Natural killer cell (primary cell): ENCODE measurements around the gene FANCM. TPM values are rescaled to one million over a fixed set of nuclear protein-coding genes. Genes with fewer than 3 reads are reported as not detected.
A peak's percentile ranks its signal among the peaks of the same experiment; 100 is the strongest.

Experiments used
- ATAC-seq, 3 donors: fragments of 150-1000 bp in 2 of 3; fragments of 200-7000 bp in 1 of 3; cut with Tn5 transposase; 1 replicate in 1 of 3; 2 replicates in 2 of 3; pipeline ENCODE4 v1.10.0; 2021; ENCODE audit warnings: mild to moderate bottlenecking in 2 of 3, moderate library complexity in 2 of 3
- DNase-seq, 2 donors: peaks; one replicate each; pipeline versions ENCODE4 v3.0.0 to v3.0.0-alpha.2; 2013 to 2021; ENCODE audit warnings: mixed read lengths in 1 of 2
- H3K27ac ChIP-seq: one replicate; pipeline ENCODE4 v1.5.1; 2013; ENCODE audit warnings: mild to moderate bottlenecking, low read length
- H3K27me3 ChIP-seq: one replicate; pipeline ENCODE4 v1.6.1; 2013; ENCODE audit warnings: low read length; ENCODE audit not compliant: control insufficient read depth, insufficient read depth
- H3K36me3 ChIP-seq: one replicate; pipeline ENCODE4 v1.6.1; 2013; ENCODE audit warnings: low read length; ENCODE audit not compliant: control insufficient read depth, insufficient read depth
- H3K4me1 ChIP-seq: one replicate; pipeline ENCODE4 v1.6.1; 2013; ENCODE audit warnings: low read length; ENCODE audit not compliant: control insufficient read depth, insufficient read depth
- H3K4me3 ChIP-seq: one replicate; pipeline ENCODE4 v1.5.1; 2013; ENCODE audit warnings: low read length
- H3K9me3 ChIP-seq: one replicate; pipeline ENCODE4 v1.6.1; 2013; ENCODE audit warnings: low read length; ENCODE audit not compliant: control insufficient read depth, insufficient read depth
- H3K27ac Mint-ChIP-seq, 2 donors: one replicate each; pipeline ENCODE4 v1.8.0; 2022; ENCODE audit warnings: mild to moderate bottlenecking in 2 of 2, mixed read lengths in 2 of 2, moderate library complexity in 1 of 2
- H3K27me3 Mint-ChIP-seq, 2 donors: one replicate each; pipeline ENCODE4 v1.8.0; 2022; ENCODE audit warnings: low read depth in 2 of 2, mixed read lengths in 2 of 2
- H3K36me3 Mint-ChIP-seq: one replicate; pipeline ENCODE4 v1.8.0; 2022; ENCODE audit warnings: mixed read lengths
- H3K4me1 Mint-ChIP-seq, 2 donors: one replicate each; pipeline ENCODE4 v1.8.0; 2022; ENCODE audit warnings: mixed read lengths in 2 of 2
- H3K4me3 Mint-ChIP-seq: one replicate; pipeline ENCODE4 v1.8.0; 2022; ENCODE audit warnings: mild to moderate bottlenecking, moderate library complexity, mixed read lengths
- H3K9me3 Mint-ChIP-seq, 2 donors: one replicate each; pipeline ENCODE4 v1.8.0; 2022; ENCODE audit warnings: mixed read lengths in 2 of 2
- WGBS: methylation state at CpG from one replicate; pipeline ENCODE4 v1.1.7; 2013; ENCODE audit warnings: missing lambda C conversion rate; ENCODE audit not compliant: insufficient coverage; 5-methylcytosine and 5-hydroxymethylcytosine counted together
- intact Hi-C: fragments of 100-400 bp; cut with micrococcal nuclease; formaldehyde crosslinking; loops from one replicate; pipeline ENCODE4 v1.14.2; 2022
- total RNA-seq, 4 donors: library from RNA; stranded (reverse); fragments of 120-200 nt in 1 of 4; gene quantifications; one replicate each; pipeline versions ENCODE4 v1.2.3 to v1.2.4, GENCODE V29; 2013 to 2022
- TF ChIP-seq, protein P1 (sequence below): fragments of 200-600 bp; IDR thresholded peaks from one replicate; pipeline ENCODE4 v1.8.0; 2022; ENCODE audit warnings: antibody characterized with exemption

FANCM gene
- total RNA-seq, 3 donors from 2014 or later (not counting 1 experiment from before 2014, with no cell fraction given): 8.3 to 16.9 (median 13.2) TPM

DNA sequence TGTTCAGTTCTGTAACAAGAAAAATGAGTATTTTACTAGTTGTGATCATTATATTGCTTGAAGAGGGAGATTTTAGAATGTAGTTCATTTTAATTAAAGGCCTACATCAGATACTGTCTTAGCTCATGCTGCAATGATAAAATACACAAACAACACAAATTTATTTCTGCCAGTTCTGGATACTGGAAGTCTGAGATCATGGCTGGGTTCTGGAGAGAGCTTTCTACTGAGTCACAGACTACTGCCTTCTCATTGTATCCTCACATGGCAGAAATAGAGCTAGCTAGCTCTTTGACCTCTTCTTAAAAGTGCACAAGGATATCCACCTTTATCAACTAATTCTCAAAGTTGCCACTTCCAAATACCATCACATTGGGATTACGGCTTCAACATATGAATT, 63.5 kb downstream of the FANCM start:
- DNase-seq (no peak), ATAC-seq (no peak)
- H3K27me3 Mint-ChIP-seq: no peaks in the 10 kb centered on the region
- Histone ChIP-seq H3K27ac (no peak overlapping the region), H3K27me3 (no peaks in the 10 kb centered on the region), H3K4me3 (no peak overlapping the region), H3K9me3 (no peaks in the 10 kb centered on the region), H3K36me3 (peaks cover 10% of the 10 kb centered on the region), H3K4me1 (no peaks in the 10 kb centered on the region)
- no peaks in the 10 kb centered on the region for H3K36me3 Mint-ChIP-seq
- H3K9me3 Mint-ChIP-seq: no peaks in the 10 kb centered on the region
- peaks cover 6 to 7% of the 10 kb centered on the region in 2 donors for H3K4me1 Mint-ChIP-seq
- H3K27ac Mint-ChIP-seq: no peak overlapping the region
- TF ChIP-seq, protein P1, sequence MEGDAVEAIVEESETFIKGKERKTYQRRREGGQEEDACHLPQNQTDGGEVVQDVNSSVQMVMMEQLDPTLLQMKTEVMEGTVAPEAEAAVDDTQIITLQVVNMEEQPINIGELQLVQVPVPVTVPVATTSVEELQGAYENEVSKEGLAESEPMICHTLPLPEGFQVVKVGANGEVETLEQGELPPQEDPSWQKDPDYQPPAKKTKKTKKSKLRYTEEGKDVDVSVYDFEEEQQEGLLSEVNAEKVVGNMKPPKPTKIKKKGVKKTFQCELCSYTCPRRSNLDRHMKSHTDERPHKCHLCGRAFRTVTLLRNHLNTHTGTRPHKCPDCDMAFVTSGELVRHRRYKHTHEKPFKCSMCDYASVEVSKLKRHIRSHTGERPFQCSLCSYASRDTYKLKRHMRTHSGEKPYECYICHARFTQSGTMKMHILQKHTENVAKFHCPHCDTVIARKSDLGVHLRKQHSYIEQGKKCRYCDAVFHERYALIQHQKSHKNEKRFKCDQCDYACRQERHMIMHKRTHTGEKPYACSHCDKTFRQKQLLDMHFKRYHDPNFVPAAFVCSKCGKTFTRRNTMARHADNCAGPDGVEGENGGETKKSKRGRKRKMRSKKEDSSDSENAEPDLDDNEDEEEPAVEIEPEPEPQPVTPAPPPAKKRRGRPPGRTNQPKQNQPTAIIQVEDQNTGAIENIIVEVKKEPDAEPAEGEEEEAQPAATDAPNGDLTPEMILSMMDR: no peak
- intact Hi-C loops: no loop called here
- H3K4me3 Mint-ChIP-seq: no peak overlapping the region
- no CpG with 5 or more reads among the region's 1 CpG for WGBS

DNA sequence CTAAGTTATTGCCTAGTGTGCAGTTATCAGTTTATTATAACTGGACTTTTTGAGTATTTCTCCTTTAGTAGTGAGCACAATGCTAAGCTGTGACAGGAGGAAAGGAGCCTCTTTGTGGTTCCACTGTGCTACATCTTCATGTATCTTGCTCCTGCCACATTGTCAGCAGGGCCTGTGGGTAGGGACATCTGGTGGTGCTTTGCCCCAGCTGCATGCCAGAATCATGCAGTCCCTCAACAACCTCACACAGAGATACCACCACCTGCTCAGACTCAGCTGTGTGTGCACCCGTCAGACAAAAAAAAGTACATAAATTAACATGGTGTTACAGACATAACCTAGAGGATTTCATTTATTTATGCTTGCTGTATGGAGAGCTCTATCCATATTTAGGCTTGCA, 66.2 kb downstream of the FANCM start:
- H3K27ac ChIP-seq: no peak overlapping the region
- H3K4me1 ChIP-seq: no peaks in the 10 kb centered on the region
- WGBS: no CpG with 5 or more reads among the region's 1 CpG
- H3K27me3 Mint-ChIP-seq: no peaks in the 10 kb centered on the region
- H3K36me3 ChIP-seq: peaks cover 18% of the 10 kb centered on the region
- ATAC-seq: peak; percentile 46 to 66 (median 56)
- peaks cover 6 to 7% of the 10 kb centered on the region in 2 donors for H3K4me1 Mint-ChIP-seq
- no peak overlapping the region for H3K4me3 ChIP-seq
- peak in 1 of 2 donors; percentile 29 for DNase-seq
- intact Hi-C loops: no loop called here
- peak overlapping the region; percentile 21 to 42 for H3K27ac Mint-ChIP-seq
- peaks cover 5% of the 10 kb centered on the region for H3K36me3 Mint-ChIP-seq
- no peak overlapping the region for H3K4me3 Mint-ChIP-seq
- H3K27me3 ChIP-seq: no peaks in the 10 kb centered on the region
- no peaks in the 10 kb centered on the region for H3K9me3 Mint-ChIP-seq
- no peaks in the 10 kb centered on the region for H3K9me3 ChIP-seq
- TF ChIP-seq, protein P1: no peak

DNA sequence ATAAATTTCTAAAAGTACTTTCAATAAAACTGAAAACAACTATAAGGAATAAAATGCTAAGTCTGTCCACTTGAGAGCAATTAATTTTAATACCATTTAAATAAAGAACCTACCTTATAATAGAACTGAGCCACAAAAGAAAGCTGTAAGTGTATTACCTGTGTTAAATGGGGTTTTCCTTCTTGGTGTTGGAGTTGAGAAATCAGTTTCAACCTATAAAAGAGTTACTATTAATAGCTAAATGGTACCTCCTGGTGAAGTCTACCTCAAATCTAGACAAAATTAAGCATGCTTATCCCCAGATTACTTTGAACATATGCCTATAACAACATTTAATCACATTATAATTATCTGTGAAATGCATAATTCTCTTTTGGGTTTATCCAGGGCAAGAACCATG, 68.5 kb downstream of the FANCM start:
- Mint-ChIP-seq H3K27me3 (no peaks in the 10 kb centered on the region), H3K4me3 (no peak overlapping the region), H3K9me3 (no peaks in the 10 kb centered on the region), H3K27ac (no peak overlapping the region), H3K4me1 (peaks cover 6 to 7% of the 10 kb centered on the region in 2 donors), H3K36me3 (peaks cover 11% of the 10 kb centered on the region)
- DNase-seq: no peak
- intact Hi-C loops: no loop called here
- Histone ChIP-seq H3K27ac (no peak overlapping the region), H3K27me3 (no peaks in the 10 kb centered on the region), H3K36me3 (peaks cover 22% of the 10 kb centered on the region), H3K4me3 (no peak overlapping the region), H3K9me3 (no peaks in the 10 kb centered on the region), H3K4me1 (no peaks in the 10 kb centered on the region)
- ATAC-seq: no peak
- TF ChIP-seq, protein P1: no peak

DNA sequence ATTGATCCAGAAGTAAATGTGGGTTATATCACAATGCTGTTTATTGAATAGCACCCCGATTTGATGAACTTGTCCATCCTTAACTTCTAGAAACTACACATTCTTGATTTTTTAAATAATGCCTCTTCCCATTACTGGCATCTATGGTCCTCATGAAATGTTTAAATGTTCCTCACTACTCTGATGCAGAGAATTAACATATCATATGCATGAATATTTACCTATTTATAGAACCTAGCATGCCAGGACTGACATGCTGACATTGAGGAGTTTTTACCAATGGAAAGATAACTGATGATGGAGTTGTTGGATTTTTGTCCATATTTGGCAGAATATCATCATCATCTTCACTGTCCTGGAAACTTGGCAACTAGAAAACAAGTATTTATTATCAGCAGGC, 74.4 kb downstream of the FANCM start:
- peaks cover 36% of the 10 kb centered on the region for H3K36me3 ChIP-seq

More for the DNA sequence above, 74.4 kb downstream of the FANCM start:
- no peak for DNase-seq
- Histone ChIP-seq H3K27me3 (no peaks in the 10 kb centered on the region), H3K4me1 (no peaks in the 10 kb centered on the region), H3K9me3 (no peaks in the 10 kb centered on the region), H3K4me3 (no peak overlapping the region), H3K27ac (no peak overlapping the region)
- Mint-ChIP-seq H3K4me3 (no peak overlapping the region), H3K27ac (no peak overlapping the region), H3K27me3 (no peaks in the 10 kb centered on the region), H3K9me3 (no peaks in the 10 kb centered on the region), H3K36me3 (peaks cover 11% of the 10 kb centered on the region), H3K4me1 (no peaks in the 10 kb centered on the region)
- WGBS: 100% methylated on average over 1 of the region's 1 CpG
- intact Hi-C loops: no loop called here
- ATAC-seq: no peak
- TF ChIP-seq, protein P1: no peak
